B cell (primary cell): ENCODE data around the gene ZNF407. TPM values are rescaled to one million over a fixed set of nuclear protein-coding genes. Genes with fewer than 3 reads are reported as not detected.

ENCODE experiments used
- ATAC-seq: fragments of 200-7000 bp; cut with Tn5 transposase; one replicate; pipeline ENCODE4 v1.10.0; 2021; ENCODE audit warnings: low read depth, mild to moderate bottlenecking, moderate number of reproducible peaks, moderate library complexity
- CTCF ChIA-PET: fragments of 350-600 bp; sonication (Branson Sonifier 250); formaldehyde crosslinking; loops from one replicate; lab custom pipeline; 2021; ENCODE audit warnings: antibody characterized with exemption, inconsistent platforms; lab: Charles Lee
- POLR2A ChIA-PET: fragments of 350-600 bp; sonication (Branson Sonifier 250); formaldehyde crosslinking; loops from one replicate; lab custom pipeline; 2021; ENCODE audit warnings: antibody characterized with exemption; lab: Charles Lee
- DNase-seq: peaks from one replicate; pipeline ENCODE4 v3.0.0; 2013
- H2AFZ ChIP-seq: 2 replicates; pipeline ENCODE4 v1.6.1; 2012; ENCODE audit warnings: mild to moderate bottlenecking, low read depth, low read length; ENCODE audit not compliant: insufficient read depth, poor library complexity, severe bottlenecking
- H3K27ac ChIP-seq, 2 donors: 1 replicate in 1 of 2; 2 replicates in 1 of 2; pipeline ENCODE4 v1.5.1; 2012 to 2013; ENCODE audit warnings: low read length in 2 of 2, mild to moderate bottlenecking in 2 of 2, moderate library complexity in 1 of 2
- H3K27me3 ChIP-seq, 4 experiments: fragments of 200-600 bp in 1 of 4; sonication (generic) in 1 of 4; replicated peaks in 1 of 4; 1 replicate in 2 of 4; 2 replicates in 2 of 4; pipeline versions ENCODE4 v1.6.1 to v1.7.0; 2013 to 2016; ENCODE audit warnings: low read length in 3 of 4, mild to moderate bottlenecking in 2 of 4, mixed read lengths in 1 of 4, moderate library complexity in 1 of 4; ENCODE audit not compliant: insufficient read depth in 4 of 4, control insufficient read depth in 3 of 4; ENCODE audit errors: control extremely low read depth in 1 of 4
- H3K36me3 ChIP-seq, 2 experiments: replicated peaks in 1 of 2; 1 replicate in 1 of 2; 2 replicates in 1 of 2; pipeline versions ENCODE4 v1.6.1 to v1.7.1; 2013; ENCODE audit warnings: low read length in 1 of 2; ENCODE audit not compliant: insufficient read depth in 2 of 2, control insufficient read depth in 1 of 2; ENCODE audit errors: control extremely low read depth in 1 of 2, extremely low read depth in 1 of 2
- H3K4me1 ChIP-seq, 2 donors: fragments of 200-600 bp in 1 of 2; sonication (generic) in 1 of 2; 1 replicate in 1 of 2; 2 replicates in 1 of 2; pipeline versions ENCODE4 v1.5.1 to v1.6.1; 2013 to 2017; ENCODE audit warnings: low read length in 2 of 2; ENCODE audit not compliant: control insufficient read depth in 2 of 2, insufficient read depth in 2 of 2
- H3K4me2 ChIP-seq: replicated peaks from 2 replicates; pipeline ENCODE3; 2012; ENCODE audit warnings: mild to moderate bottlenecking, low read depth, low read length; ENCODE audit not compliant: poor library complexity, severe bottlenecking
- H3K4me3 ChIP-seq, 5 experiments: fragments of 200-600 bp in 1 of 5; sonication (generic) in 1 of 5; 1 replicate in 3 of 5; 2 replicates in 2 of 5; pipeline versions ENCODE4 v1.5.1 to v1.7.0; 2011 to 2016; ENCODE audit warnings: low read length in 4 of 5, mild to moderate bottlenecking in 4 of 5, low read depth in 2 of 5, control low read depth in 1 of 5, moderate library complexity in 1 of 5; ENCODE audit not compliant: insufficient read depth in 1 of 5; ENCODE audit errors: control extremely low read depth in 1 of 5, extremely low read depth in 1 of 5
- H3K79me2 ChIP-seq: fragments of 200-600 bp; sonication (generic); one replicate; pipeline ENCODE4 v1.6.0; 2016; ENCODE audit warnings: low read length; ENCODE audit not compliant: control insufficient read depth, insufficient read depth
- H3K9ac ChIP-seq: fragments of 200-600 bp; sonication (generic); 2 replicates; pipeline ENCODE4 v1.6.1; 2017; ENCODE audit warnings: mild to moderate bottlenecking, low read length, moderate library complexity
- H3K9me3 ChIP-seq, 3 donors: one replicate each; pipeline versions ENCODE4 v1.6.1 to v1.7.1; 2013; ENCODE audit warnings: low read length in 2 of 3; ENCODE audit not compliant: control insufficient read depth in 2 of 3, insufficient read depth in 1 of 3; ENCODE audit errors: control extremely low read depth in 1 of 3
- H4K20me1 ChIP-seq: 2 replicates; pipeline ENCODE4 v1.6.0; 2012; ENCODE audit warnings: mild to moderate bottlenecking, low read length; ENCODE audit not compliant: insufficient read depth, control insufficient read depth, poor library complexity, severe bottlenecking
- H3K27ac Mint-ChIP-seq: one replicate; pipeline ENCODE4 v1.8.0; 2021; ENCODE audit warnings: mixed read lengths
- H3K27me3 Mint-ChIP-seq: one replicate; pipeline ENCODE4 v1.8.0; 2021; ENCODE audit warnings: mixed read lengths
- H3K4me1 Mint-ChIP-seq: one replicate; pipeline ENCODE4 v1.8.0; 2021; ENCODE audit warnings: mixed read lengths
- H3K4me3 Mint-ChIP-seq: one replicate; pipeline ENCODE4 v1.8.0; 2021; ENCODE audit warnings: mixed read lengths
- H3K9me3 Mint-ChIP-seq: one replicate; pipeline ENCODE4 v1.8.0; 2022; ENCODE audit warnings: mixed read lengths; ENCODE audit not compliant: insufficient read depth
- EZH2 ChIP-seq: IDR thresholded peaks from 2 replicates; pipeline ENCODE4 v1.6.1; 2012; ENCODE audit warnings: borderline replicate concordance, low read depth, mild to moderate bottlenecking, moderate library complexity, low read length; ENCODE audit not compliant: insufficient read depth, poor library complexity, severe bottlenecking
- WGBS: methylation state at CpG from one replicate; pipeline ENCODE4 v1.1.5; 2013; ENCODE audit warnings: missing lambda C conversion rate; ENCODE audit not compliant: insufficient coverage; 5-methylcytosine and 5-hydroxymethylcytosine counted together
- intact Hi-C: fragments of 100-400 bp; cut with micrococcal nuclease; formaldehyde crosslinking; loops from one replicate; pipeline ENCODE4 v1.10.0; 2022
- polyA plus RNA-seq: library from polyadenylated mRNA; depleted of rRNA; stranded (reverse); fragments of >200 nt; gene quantifications from 2 replicates; pipeline ENCODE4 v1.2.3, GENCODE V29; 2012
- total RNA-seq, 2 donors: library from RNA; stranded (reverse); fragments of 120-200 nt in 1 of 2; gene quantifications; 1 replicate in 1 of 2; 2 replicates in 1 of 2; pipeline versions ENCODE4 v1.2.3 to v1.2.4, GENCODE V29; 2013 to 2022
- TF ChIP-seq, protein P1 (sequence below): fragments of 200-600 bp; IDR thresholded peaks from one replicate; pipeline ENCODE4 v1.8.0; 2022; ENCODE audit warnings: antibody characterized with exemption, mild to moderate bottlenecking

Gene ZNF407
- total and polyA plus RNA-seq, 2 donors (not counting 1 experiment from before 2014, with no cell fraction given): 4.5 to 37.1 TPM

DNA sequence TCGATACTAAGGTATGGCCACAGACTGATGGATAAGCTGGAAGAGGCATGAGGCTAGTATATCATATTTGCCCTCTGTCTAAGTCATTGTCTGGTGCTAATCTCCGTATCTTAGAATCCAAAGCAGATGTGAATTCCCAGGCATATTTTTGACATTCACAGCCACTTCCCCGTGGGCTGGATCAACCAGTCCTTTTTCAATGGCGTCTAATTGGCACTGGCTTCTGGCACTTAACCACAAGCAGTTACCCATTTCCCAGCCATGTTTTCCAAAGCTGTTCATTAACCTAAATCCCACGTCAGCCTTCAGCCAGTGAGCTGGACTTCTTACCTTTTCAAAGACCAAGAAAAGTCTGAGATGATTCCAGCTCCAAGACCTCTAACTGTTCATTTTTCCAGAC, 20.7 kb upstream of the ZNF407 start:
- DNase-seq (no peak), ATAC-seq (no peak)
- H3K36me3 ChIP-seq: no peaks in the 10 kb centered on the region
- intact Hi-C loops: no loop called here
- no peaks in the 10 kb centered on the region for H4K20me1 ChIP-seq
- H3K27ac ChIP-seq: no peak overlapping the region
- POLR2A ChIA-PET: no interaction called here
- no peaks in the 10 kb centered on the region for H3K4me1 ChIP-seq
- TF ChIP-seq EZH2: no peak
- TF ChIP-seq, protein P1, sequence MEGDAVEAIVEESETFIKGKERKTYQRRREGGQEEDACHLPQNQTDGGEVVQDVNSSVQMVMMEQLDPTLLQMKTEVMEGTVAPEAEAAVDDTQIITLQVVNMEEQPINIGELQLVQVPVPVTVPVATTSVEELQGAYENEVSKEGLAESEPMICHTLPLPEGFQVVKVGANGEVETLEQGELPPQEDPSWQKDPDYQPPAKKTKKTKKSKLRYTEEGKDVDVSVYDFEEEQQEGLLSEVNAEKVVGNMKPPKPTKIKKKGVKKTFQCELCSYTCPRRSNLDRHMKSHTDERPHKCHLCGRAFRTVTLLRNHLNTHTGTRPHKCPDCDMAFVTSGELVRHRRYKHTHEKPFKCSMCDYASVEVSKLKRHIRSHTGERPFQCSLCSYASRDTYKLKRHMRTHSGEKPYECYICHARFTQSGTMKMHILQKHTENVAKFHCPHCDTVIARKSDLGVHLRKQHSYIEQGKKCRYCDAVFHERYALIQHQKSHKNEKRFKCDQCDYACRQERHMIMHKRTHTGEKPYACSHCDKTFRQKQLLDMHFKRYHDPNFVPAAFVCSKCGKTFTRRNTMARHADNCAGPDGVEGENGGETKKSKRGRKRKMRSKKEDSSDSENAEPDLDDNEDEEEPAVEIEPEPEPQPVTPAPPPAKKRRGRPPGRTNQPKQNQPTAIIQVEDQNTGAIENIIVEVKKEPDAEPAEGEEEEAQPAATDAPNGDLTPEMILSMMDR: no peak
- no peak overlapping the region for H3K9ac ChIP-seq
- H3K79me2 ChIP-seq: no peaks in the 10 kb centered on the region
- CTCF ChIA-PET: no interaction called here
- Mint-ChIP-seq H3K27ac (no peak overlapping the region), H3K9me3 (no peaks in the 10 kb centered on the region), H3K4me3 (no peak overlapping the region), H3K4me1 (no peaks in the 10 kb centered on the region), H3K27me3 (peaks cover 26% of the 10 kb centered on the region)
- H3K4me3 ChIP-seq: no peak overlapping the region
- no peak overlapping the region for H2AFZ ChIP-seq
- WGBS: 70% methylated on average over 3 of the region's 5 CpGs
- H3K27me3 ChIP-seq: peaks cover 0 to 4% (median under 1%) of the 10 kb centered on the region in 4 experiments
- H3K4me2 ChIP-seq: no peak overlapping the region
- H3K9me3 ChIP-seq: no peaks in the 10 kb centered on the region

DNA sequence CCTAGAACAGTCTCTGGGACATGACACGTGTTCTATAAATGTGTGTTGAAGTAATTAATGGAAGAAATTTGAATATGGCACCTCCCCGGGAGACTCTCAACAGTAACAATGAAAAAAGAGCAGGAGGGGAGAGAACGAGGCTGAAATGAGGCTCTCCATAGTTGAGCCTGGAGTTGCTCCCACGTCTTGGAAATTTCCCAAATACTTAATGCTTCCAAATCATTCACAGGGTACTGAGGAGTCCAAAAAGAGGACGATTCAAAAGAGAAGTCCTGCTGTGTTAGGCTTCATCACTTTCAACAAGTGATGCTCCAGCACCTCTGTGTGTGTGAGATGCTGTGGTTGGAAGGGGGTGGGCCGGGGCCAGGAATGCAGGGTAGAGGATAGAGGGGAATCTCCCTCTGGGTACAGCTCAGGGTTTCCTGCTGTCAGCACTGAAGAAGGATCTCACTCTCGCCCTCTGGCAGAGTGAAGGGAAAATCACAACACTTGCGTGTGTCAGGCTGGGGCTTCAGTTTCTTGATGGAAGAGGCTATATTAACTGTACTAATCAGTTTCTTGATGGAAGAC, 18.1 kb upstream of the ZNF407 start:
- no peak overlapping the region for H3K27ac Mint-ChIP-seq
- Histone ChIP-seq H3K27me3 (peaks cover 0 to 9% (median 3%) of the 10 kb centered on the region in 4 experiments), H3K79me2 (no peaks in the 10 kb centered on the region), H3K27ac (no peak overlapping the region), H3K4me2 (no peak overlapping the region), H3K9ac (no peak overlapping the region), H3K9me3 (no peaks in the 10 kb centered on the region), H3K4me1 (no peaks in the 10 kb centered on the region), H4K20me1 (no peaks in the 10 kb centered on the region), H3K4me3 (no peak overlapping the region), H2AFZ (no peak overlapping the region), H3K36me3 (no peaks in the 10 kb centered on the region)
- no peaks in the 10 kb centered on the region for H3K9me3 Mint-ChIP-seq
- TF ChIP-seq, protein P1: no peak
- no peak for TF ChIP-seq EZH2
- H3K4me1 Mint-ChIP-seq: no peaks in the 10 kb centered on the region
- no peak overlapping the region for H3K4me3 Mint-ChIP-seq
- intact Hi-C loops: no loop called here
- ATAC-seq (no peak), DNase-seq (no peak)
- CTCF ChIA-PET: no interaction called here
- POLR2A ChIA-PET: no interaction called here
- WGBS: 78% methylated on average over 4 of the region's 8 CpGs
- H3K27me3 Mint-ChIP-seq: peaks cover 35% of the 10 kb centered on the region
